Stimulated activated CD8-positive, alpha-beta memory T cell treated with anti-CD3 and anti-CD28 coated beads, Interleukin-15, amount 100 ng/mL, for 1 hour (primary cell): ENCODE data around the gene ATG4D.

Experiments
- DNase-seq: peaks from one replicate; pipeline ENCODE4 v3.0.0-alpha.2; 2020; ENCODE audit warnings: low read depth

ATG4D gene

DNA sequence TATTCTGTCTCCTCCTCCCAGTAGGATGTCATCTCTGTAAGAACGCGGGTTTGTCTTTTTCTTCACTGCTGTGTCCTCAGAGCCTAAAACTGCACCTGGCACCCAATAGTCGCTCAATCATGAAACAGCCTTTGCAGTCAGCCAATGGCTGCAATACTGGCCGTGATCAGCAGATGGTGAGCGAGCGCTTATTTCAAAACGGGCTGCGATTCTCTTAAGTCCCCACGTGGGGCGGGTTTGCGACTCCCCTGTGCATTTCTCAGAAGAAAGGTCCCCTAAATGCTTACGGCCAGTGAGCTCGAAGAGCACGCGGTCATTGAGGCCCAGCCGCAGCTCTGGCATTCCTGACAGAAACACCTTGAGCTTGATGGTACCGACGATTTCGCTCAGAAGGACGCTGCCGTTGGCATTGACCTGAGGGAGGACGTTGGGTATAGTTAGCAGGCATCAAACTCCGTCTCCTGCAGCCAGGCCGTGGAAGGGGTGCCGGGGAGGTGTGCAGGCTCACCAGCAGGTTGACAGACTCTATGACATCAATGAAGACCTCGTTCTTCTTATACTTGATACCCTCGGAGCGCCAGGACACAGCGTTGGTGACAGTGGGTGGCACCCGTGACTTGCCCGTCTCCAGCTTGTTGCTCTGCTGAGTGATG is 37.4 kb downstream of the ATG4D start:
- DNase-seq = peak; percentile 88

DNA sequence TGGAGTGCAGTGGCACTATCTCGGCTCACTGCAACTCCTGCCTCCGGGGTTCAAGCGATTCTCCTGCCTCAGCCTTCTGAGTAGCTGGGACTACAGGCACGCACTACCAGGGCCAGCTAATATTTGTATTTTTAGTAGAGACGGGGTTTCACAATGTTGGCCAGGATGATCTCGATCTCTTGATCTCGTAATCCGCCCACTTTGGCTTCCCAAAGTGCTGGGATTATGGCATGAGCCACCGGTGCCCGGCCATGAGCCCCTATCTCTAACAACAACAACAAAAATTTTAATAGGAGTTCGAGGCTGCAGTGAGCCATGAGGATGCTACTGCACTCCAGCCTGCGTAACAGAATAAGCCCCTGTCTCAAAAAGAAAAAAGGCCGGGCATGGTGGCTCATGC is 38.4 kb downstream of the ATG4D start:
- DNase-seq = no peak

DNA sequence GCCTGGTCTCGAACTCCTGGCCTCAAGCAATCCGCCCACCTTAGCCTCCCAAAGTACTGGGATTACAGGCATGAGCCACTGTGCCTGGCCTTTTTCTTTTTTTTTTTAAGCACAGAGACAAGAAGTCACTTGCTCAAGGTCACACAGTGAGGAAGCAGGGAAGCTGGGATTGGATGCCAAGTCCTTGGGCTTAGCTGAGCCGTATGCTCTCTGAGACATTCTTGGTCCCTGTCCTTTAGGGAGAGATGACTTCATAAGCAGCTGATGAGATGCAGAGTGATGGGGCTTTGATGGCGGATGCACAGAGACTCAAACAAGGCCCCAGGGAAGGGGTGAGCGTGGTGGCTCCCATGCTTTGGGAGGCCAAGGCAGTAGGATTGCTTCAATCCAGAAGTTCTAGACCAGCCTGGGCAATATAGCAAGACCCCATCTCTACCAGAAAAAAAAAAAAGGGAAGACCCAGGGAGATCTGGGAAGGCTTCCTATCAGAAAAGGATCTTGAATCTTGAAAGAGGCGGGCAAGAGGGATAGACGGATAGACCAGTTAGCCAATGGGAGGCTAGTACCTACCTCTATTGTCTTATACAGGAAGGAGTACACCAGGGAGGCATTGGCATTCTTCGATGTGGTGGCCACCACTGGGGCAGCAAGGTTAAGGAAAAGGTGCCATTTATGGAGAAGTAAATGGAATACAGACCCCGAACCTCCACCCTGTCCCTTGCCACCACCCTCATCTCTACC is 39.5 kb downstream of the ATG4D start:
- DNase-seq = no peak

DNA sequence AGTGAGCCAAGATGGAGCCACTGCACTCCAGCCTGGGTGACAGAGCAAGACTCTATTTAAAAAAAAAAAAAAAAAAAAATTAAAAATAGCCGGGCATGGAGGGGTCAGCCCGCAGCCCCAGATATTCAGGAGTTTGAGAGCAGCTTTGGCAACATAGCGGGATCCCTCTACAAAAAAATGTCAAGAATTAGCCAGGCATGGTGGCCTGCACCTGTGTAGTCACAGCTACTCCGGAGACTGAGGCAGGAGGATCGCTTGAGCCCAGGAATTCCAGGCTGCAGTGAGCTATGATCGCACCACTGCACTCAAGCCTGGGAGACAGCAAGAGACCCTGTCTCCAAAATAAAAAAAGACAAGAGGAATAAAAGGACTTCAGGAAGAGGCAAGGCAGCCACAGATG is 42.7 kb downstream of the ATG4D start:
- no peak for DNase-seq

DNA sequence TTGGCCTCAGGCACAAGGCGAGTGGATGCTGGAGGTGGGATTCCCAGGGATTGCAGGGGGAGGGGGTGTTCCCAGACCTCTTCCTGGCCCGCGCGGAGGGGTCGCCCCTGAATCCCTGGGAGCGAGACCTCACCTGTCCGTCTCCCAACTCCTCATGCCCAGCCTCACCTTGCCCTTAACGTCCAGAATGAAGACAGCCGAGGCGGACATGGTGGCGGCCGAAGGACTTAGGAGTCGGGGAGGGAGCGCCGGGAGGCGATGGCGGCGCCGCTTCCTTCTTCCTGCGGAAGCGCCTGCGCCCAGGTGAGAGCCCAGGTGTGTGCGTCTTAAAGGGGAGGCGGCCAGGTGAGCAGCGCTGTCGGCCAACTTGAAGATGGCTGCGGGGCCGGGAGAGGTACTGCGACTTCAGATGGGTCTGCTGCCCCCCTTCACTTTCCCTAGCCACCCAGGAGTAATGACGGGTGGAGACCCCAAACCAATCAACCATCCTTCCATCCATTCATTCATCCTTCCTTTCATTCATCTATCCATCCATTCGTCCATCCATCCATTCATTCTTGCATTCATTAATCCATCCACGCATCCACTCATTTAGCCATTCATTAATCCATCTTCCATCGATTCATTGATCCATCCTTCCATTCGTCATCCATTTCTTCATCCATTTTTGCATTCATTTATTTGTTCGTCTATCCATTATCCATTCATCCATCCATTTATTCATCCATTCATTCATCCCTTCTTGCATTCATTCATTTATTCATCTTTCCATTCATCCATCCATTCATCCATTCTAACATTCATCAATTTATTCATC is 43.5 kb downstream of the ATG4D start, which contains the start of gene AP1M2:
Gene AP1M2 (minus strand): TSS at position 291 of the 817 bp plus-strand sequence. CDS start 81 bp downstream, at position 210.
- no peak for DNase-seq

DNA sequence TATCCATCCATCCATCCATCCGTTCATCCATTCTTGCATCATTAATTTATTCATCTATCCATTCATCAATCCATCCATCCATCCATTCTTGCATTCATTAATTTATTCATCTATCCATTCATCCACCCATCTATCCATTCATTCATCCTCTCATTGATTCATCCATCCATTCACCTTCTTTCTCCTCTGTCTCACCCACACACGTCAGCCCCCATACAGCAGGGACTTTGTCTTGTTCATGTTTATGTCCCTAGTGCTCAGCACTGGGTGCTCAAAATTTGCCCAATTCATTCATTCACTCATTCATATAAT is 44.1 kb downstream of the ATG4D start:
- no peak for DNase-seq

DNA sequence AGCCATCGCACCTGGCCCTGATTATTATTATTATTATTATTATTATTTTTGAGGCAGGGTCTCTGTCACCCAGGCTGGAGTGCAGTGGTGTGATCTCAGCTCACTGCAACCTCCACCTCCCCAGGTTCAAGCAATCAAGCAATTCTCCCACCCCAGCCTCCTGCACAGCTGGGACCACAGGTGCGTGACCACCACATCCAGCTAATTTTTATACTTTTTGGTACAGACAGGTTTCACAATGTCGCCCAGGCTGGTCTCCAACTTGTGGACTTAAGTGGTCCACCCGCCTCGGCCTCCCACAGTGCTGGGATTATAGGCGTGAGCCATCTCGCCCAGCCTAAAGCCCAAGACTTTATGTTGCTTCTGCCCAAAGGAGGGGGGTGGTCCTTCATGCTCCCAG is 49.4 kb downstream of the ATG4D start:
- DNase-seq = no peak

DNA sequence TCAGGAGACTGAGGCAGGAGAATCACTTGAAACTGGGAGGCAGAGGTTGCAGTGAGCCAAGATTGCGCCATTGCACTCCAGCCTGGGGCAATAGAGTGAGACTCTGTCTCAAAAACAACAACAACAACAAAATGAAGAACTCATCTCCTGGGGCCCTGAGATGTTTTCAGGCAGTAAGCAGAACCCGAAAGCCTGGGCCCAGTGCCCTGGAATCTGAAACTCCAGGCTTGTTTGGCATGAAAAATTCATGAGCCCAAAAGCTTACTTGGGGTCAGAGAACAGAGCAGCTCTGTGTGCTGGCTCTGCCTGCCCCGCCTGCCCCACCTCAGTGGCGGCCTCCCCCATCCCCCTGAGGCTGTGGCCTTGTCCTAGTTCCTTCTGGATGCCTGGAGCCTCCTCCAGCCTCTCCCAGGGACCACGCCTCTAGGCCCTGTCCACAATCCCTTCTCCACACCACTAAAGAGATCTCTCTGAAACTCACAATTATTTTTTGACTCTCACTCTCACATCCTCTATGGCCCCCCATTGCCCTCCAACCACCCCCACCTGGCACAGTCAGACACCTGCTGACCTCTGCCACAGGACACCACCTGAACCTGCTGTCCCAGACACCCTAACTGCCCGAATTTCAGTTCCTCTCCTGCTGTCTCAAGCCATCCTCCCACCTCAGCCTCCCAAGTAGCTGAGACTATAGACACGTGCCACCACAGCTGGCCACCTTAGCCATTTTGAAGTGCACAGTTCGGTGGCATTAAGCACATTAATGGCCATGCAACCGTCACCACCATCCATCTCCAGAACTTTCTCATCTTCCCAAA is 50.3 kb downstream of the ATG4D start:
- DNase-seq = no peak

DNA sequence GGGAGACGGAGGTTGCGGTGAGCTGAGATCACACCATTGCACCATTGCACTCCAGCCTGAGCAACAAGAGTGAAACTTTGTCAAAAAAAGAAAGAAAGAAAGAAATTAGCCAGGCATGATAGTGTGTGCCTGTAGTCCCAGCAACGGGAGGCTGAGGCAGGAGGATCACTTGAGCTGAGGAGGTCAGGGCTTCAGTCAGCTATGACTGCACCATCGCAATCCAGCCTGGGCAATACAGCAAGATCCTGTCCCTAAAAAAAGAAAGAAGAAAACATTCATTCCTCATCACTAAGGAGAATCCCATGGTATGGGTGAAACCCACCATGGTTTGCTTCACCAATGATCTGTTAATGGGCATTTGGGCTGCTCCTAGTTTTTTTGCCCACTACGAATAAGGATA is 56.4 kb downstream of the ATG4D start:
- no peak for DNase-seq

DNA sequence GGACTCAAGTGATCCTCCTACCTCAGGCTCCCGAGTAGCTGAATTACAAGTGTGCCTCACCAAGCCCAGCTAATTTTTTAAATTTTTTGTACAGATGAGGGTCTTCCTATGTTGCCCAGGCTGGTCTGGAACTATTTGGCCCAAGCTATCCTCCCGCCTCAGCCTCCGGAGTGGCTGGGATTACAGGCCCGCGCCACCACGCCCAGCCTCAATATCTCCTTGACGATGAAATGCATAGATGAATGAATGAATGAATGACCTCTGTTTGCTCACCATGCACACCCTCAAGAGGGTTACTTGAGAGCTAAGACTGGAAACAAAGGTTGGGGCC is 58.3 kb downstream of the ATG4D start:
- no peak for DNase-seq

DNA sequence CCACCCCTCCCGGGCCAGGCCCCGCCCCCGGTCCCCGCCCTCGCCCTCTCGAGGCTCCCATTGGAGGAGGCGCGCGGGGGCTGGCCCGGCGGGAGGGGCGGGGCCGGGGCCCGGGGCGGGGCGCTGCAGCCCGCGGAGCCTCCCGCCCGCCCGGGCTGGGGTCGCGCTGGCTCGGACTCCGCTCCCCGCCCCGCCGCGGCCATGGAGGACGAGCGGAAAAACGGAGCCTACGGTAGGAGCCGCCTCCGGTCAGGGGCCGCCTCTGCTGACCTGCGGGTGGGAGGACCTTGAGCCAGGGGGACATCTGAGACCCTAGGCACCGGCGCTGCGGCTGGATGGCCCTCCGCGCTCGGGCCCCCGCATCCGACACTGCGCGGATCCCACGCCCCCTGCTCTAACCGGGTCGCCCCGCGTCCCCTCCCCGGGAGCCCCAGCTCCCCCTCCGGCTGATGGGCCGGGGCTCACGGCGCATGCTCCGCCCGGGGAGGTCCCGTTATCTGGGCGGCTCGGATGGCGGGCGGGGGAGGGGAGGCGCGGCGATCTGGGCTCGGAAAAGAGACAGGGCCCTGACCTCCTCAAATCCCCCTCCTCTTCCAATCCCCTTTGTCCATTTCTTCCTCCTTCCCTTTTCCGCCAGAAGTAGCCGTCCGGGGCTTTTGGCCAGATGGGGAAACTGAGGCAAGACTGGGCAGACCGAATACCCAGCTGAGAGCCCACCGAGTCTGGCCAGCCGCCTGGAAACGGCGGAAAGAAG is 58.8 kb downstream of the ATG4D start:
- DNase-seq = peak; percentile 75
